Ishikawa (cell line): Measurements from ENCODE around the gene POU3F1.

ENCODE experiments used
- CEBPB ChIP-seq: IDR thresholded peaks from 2 replicates; pipeline ENCODE4 v1.6.1; 2012
- CREB1 ChIP-seq: IDR thresholded peaks from 2 replicates; pipeline ENCODE4 v1.6.1; 2012; ENCODE audit warnings: low read depth
- EGR1 ChIP-seq: IDR thresholded peaks from 2 replicates; pipeline ENCODE4 v1.6.1; 2012
- EP300 ChIP-seq: IDR thresholded peaks from 2 replicates; pipeline ENCODE4 v1.6.1; 2012; ENCODE audit warnings: borderline replicate concordance
- FOXM1 ChIP-seq: IDR thresholded peaks from 2 replicates; pipeline ENCODE4 v1.6.1; 2012; ENCODE audit warnings: low read depth, borderline replicate concordance
- MAX ChIP-seq: IDR thresholded peaks from 2 replicates; pipeline ENCODE4 v1.6.1; 2012
- NFIC ChIP-seq: IDR thresholded peaks from 2 replicates; pipeline ENCODE4 v1.6.1; 2012
- RAD21 ChIP-seq: IDR thresholded peaks from 2 replicates; pipeline ENCODE4 v1.6.1; 2012; ENCODE audit warnings: low read depth
- REST ChIP-seq: IDR thresholded peaks from 2 replicates; pipeline ENCODE4 v1.6.1; 2012; ENCODE audit warnings: low read depth, mild to moderate bottlenecking
- TAF1 ChIP-seq: IDR thresholded peaks from 2 replicates; pipeline ENCODE4 v1.6.1; 2012; ENCODE audit warnings: low read depth, mild to moderate bottlenecking
- TCF12 ChIP-seq: IDR thresholded peaks from 2 replicates; pipeline ENCODE4 v1.6.1; 2012; ENCODE audit warnings: low read depth
- TEAD4 ChIP-seq: IDR thresholded peaks from 2 replicates; pipeline ENCODE4 v1.6.1; 2012
- USF1 ChIP-seq: IDR thresholded peaks from 2 replicates; pipeline ENCODE4 v1.6.1; 2012
- YY1 ChIP-seq: IDR thresholded peaks from 2 replicates; pipeline ENCODE4 v1.6.1; 2012; ENCODE audit warnings: low read depth
- ZBTB7A ChIP-seq: IDR thresholded peaks from 2 replicates; pipeline ENCODE4 v1.6.1; 2012; ENCODE audit warnings: low read depth

Gene POU3F1

DNA sequence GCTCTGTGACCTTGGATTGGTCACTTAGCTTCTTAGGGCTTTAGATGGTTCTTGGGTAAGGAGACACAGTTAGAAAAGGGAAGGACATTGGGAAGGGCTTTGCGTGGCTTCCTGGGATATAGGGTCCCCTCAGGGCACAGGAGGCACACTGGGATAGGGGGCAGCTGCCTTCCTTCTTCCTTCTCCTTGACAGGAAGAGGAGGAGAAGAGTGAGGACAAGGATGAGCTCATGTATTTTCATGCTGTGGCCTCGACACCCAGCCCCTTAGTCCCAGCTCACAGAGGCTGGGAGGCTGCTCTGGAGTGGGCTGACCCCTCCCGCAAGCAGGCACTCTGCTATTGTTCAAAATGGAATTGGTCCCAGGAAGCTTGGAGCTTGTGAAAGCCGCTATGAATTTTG is 45.7 kb upstream of the POU3F1 start:
- TF ChIP-seq MAX, result no peak
- no peak for TF ChIP-seq RAD21
- no peak for TF ChIP-seq EGR1
- TF ChIP-seq EP300, result no peak
- TF ChIP-seq TEAD4, result no peak
- no peak for TF ChIP-seq YY1
- TF ChIP-seq CEBPB, result no peak

- TF ChIP-seq ZBTB7A (no peak), EP300 (no peak), TAF1 (no peak), NFIC (no peak), MAX (no peak), RAD21 (no peak), YY1 (no peak)
Measured at GRCh38 chr1:38090796-38091195, 44.2 kb upstream of the POU3F1 start.

DNA sequence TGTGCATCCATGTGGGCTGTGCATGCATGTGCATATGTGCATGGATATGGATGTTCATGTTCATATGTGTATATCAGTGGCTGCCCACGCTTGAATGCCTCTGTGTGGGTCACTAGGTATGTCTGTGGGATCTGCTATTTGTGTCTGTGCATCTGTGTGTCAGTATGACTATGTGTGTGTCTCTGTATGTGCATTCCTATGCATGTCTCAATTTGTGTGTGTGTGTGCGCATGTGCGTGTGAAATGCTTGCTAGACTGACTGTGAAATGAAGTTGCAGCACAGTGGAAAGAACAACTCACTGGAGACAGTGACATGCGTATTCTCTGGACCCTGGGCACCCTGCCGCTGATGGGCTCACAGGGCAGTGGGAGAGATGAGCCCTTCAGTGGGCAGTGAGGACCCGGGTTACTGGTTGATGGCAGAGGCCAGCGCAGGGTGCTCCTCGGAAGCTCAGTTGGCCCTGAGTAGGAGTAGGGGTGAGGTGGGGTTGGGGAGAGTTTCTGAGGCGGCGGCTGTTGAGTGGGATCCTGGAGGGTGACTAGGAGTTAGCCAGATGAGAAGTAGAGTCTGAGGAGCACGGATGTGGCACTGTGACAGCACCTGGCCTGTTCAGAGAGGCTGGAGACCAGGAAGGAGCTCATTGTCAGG is 43.2 kb upstream of the POU3F1 start:
- TF ChIP-seq RAD21 (no peak), REST (no peak), FOXM1 (no peak), TEAD4 (no peak), CREB1 (no peak), EP300 (no peak), CEBPB (no peak), EGR1 (no peak), TAF1 (no peak)

GRCh38 chr1:38088791-38089190 is 42.2 kb upstream of the POU3F1 start:
- no peak for TF ChIP-seq TCF12
- TF ChIP-seq REST, result no peak
- TF ChIP-seq TAF1, result no peak
- TF ChIP-seq CREB1, result no peak

GRCh38 chr1:38088366-38088765 is 41.8 kb upstream of the POU3F1 start:
- TF ChIP-seq ZBTB7A (no peak), TCF12 (no peak), TAF1 (no peak), RAD21 (no peak), YY1 (no peak), USF1 (no peak), NFIC (no peak), FOXM1 (no peak), REST (no peak), EP300 (no peak), CREB1 (no peak), CEBPB (no peak), EGR1 (no peak), TEAD4 (no peak), MAX (no peak)

- TF ChIP-seq CREB1 (no peak), TEAD4 (no peak), RAD21 (no peak), MAX (no peak), TAF1 (no peak), TCF12 (no peak), YY1 (no peak), NFIC (no peak), EGR1 (no peak), EP300 (no peak), ZBTB7A (no peak), USF1 (no peak), CEBPB (no peak), FOXM1 (no peak), REST (no peak)
Measured at GRCh38 chr1:38087676-38088075, 41.1 kb upstream of the POU3F1 start.
